NCI-H1694 treated with DMSO at 0.1 percent for 48 hours (cell line): ENCODE results near the gene SLC6A16.
"Not testable (repeated sequence)": the region's sequence is repeated elsewhere in the genome, so short reads cannot be mapped to it uniquely, and the experiment has no call there.

Experiments used
- DNase-seq: peaks from one replicate; lab custom pipeline; 2025; lab: John Stamatoyannopoulos, UW

Gene SLC6A16

DNA sequence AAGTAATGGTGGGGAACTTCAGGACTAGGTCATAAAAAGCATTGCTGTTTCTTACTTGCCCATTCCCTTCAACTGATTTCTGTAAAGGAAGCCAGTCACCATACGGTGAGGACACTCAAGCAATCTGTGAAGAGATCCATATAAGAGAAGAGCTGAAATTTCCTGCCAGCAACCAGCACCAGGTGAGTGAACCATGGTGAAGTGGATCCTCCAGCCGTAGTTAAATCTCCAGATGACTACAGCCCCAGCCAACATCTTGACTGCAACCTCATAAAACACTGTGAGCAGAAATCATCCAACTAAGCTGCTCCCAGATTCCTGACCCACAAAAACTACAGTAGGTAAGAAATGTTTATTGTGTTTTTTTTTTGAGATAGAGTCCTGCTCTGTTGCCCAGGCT, 3.8 kb upstream of the SLC6A16 start:
- no peak for DNase-seq

DNA sequence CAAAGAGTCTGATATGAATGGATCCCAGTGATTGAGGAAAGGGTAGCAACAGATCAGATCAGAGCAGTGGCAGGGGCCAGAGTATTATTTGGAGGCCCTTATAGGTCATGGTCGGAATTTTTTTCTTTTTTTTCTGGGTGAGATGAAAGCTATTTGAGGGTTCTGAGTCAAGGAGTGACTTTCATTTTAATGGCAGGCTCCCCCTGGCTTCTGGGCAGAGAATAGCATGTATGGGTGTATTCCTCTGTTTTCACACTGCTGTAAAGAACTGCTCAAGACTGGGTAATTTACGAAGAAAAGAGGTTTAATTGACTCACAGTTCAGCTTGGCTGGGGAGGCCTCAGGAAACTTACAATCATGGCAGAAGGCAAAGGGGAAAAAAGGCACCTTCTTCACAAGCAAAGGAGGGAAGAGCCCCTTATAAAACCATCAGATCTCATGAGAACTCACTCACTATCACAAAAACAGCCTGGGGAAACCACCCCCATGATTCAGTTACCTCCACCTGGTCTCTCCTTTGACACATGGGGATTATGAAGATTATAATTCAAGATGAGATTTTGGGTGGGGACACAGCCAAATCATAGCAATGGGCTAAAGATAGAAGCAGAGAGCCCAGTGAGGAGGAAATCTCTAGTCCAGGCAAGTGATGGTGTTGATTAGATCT, 3.0 kb upstream of the SLC6A16 start:
- DNase-seq, result peak; percentile 10

DNA sequence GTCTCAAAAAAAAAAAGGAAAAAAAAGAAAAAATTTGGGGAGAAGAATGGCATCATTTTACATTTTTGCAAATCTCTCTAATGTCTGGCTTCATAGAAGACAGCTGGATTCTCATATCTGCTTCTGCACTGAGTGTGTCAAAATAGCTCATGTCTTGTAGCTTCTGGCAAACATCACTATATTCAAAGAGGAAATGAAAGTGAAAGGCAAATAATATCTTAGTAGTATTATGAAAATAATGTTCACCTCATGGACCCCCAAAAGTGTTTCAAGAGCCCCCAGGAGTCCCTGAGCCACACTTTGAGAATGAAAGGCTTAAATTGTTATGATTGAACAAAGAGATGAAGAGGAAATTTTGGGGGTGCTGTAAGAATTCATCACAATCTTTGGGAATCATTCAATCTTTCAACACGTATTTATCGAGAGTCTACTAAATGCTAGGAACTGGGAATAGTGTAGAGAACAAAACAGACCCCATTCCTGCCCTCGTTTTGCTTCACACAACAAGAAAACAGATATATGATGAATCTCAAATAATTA, 1.2 kb upstream of the SLC6A16 start:
- DNase-seq, result no peak

DNA sequence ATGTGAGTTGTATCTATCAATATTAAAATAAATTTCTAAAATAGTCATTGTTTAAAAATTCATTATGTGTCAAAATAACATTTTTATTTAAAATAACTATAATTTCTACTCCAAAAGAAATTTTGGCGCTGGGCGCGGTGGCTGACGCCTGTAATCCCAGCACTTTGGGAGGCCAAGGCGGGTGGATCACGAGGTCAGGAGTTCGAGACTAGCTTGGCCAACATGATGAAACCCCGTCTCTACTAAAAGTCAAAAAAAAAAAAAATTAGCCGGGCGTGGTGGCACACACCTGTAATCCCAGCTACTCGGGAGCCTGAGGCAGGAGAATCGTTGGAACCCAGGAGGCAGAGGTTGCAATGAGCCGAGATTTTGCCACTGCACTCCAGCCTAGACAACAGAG, 765 bp upstream of the SLC6A16 start:
- DNase-seq, result not testable (repeated sequence)

DNA sequence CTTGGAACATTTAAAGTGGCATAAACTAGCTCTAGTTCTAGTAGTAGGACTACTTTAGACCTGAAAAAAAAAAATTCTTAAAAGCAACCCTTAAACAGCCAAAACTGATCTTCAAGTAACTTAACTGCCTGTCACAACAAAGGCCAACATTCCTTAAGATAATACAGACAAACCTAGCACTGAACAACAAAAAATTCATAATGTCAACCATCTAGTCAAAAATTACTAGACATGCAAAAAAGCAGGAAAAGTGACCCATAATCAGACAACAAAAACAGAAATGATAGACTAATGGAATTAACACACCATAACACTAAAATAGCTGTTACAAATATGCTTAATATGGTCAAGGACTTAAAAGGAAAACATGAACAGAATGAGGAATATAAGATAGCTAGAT, 6.7 kb downstream of the SLC6A16 start:
- no peak for DNase-seq

DNA sequence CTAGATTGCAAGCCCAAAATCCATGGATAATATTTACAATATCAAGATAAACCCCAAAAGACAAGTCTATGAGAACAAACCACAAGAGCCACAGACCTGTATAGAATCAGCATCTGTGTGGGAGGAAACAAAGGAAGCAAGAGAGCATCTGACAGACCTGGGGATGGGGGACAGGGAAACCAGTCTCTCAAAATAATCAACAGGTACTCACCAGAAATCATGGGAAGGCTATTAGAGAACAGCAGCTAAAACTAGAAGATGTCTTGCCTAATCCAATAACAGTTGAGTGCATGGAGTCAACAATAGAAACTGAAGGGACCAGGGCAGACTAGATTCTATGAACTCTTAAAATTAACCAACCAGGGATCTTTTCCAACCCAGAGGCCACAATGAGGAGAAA, 8.7 kb downstream of the SLC6A16 start:
- no peak for DNase-seq

DNA sequence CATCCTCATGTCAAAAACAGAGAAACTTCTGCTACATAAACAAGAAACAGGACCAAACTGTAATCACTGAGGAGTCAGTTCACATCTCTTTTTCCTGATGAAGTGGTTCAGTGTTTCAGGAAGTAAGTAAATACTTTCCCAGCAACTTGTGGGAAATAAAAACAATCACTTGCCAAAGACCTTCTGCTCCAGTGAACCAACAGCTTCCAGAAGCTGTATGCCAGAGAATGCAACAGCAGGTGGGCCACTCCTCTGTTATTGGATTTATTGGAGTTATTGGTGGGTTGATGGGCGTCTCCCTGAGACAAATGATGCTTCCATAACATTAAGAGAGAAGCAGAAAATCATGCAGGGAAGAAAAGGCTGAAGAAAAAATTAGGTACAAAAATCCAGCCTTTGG, 9.9 kb downstream of the SLC6A16 start:
- no peak for DNase-seq

DNA sequence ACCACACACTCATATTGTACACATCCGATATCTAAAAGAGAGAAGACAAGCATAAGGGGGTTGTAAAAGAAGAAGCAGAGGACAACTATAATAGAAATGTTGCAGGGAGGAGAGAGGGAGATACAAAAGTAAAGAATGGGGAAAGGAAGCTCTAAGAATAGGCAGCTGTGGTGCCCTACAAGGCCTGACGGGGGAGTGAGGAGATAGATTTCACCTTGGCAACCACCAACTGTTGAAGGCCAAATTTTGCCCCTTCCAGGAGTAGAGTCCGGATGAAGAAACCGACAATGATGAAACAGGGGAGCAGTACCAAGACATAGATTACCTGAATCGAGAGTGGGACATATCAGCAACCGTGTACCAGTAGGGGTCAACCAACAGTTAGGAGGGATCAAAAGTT, 15.9 kb downstream of the SLC6A16 start:
- DNase-seq, result no peak

DNA sequence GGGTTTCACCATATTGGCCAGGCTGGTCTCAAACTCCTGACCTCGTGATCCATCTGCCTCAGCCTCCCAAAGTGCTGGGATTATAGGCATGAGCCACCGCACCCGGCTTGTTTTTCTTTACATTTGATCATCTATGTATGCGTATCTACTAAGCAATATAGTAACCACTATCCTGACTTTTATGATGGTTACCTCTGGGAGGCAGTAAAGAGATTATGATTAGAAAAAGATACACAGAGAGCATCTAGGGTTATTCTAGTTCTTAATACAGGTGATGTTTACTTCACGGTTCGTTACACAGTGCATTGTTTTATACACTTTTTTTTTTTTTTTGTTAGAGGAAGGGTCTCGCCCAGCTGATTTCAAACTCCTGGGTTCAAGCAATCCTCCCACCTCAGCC, 18.3 kb downstream of the SLC6A16 start:
- peak; percentile 1 for DNase-seq

DNA sequence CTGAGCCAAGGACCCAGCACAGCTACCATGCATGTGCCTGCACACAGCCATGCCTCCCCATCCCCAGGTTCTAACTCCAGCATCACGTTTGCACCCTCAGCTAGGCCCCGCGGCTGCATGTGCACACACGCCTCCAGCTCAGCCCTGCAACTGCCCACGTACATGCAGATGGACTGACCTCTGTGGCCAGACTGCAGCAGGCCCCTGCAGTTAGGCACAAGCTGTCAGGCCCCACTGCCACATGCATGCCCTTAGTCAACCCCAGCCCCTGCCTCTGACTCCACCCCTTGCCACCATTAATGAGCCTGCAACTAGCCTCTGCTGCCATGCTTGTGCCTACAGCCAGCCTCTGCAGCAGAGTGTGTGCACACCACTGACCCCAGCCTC, 23.1 kb downstream of the SLC6A16 start:
- DNase-seq, result no peak

DNA sequence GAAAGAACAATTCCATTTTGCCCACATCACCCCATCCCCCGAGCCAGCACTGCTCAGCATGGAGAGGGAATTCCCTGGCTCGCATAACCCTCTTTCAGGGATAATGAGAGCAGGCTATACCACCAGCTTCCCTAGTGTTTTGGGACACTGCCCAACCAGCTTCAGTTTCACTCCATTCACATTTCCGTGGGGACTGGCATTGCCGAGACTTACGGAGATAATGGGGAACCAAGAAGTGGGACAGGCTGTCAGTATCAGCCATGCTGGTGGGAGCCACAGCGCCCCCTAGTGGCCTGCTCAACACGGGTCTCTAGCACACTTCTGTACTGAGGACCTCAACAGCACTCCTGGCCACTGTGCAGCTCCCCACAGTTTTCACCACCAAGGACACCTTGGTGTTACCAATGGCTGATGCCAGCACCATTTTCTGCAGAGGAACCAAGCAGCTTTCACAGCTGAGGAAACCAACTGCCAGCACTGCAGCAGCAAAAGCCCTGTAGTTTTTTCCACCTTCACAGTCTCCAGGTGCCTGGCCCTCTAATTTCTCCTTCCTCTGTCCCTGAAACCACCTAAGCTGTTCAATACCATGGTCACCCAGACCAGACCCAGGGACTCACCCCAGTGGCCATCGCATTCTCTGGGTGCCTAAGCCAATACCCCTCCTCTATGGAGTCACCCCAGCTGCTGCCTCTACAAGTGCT, 23.7 kb downstream of the SLC6A16 start:
- DNase-seq, result peak; percentile 81

DNA sequence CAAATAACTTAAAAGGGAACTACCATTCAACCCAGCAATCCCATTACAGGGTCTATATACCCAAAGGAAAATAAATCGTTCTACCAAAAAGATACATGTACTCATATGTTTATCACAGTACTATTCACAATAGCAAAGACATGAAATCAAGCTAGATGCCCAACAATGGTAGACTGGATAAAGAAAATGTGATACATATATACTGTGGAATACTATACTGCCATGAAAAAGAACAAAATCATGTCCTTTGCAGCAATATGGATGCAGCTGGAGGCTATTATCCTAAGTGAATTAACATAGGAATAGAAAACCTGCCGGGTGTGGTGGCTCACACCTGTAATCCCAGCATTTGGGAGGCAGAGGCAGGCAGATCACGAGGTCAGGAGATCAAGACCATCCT, 26.3 kb downstream of the SLC6A16 start:
- not testable (repeated sequence) for DNase-seq

DNA sequence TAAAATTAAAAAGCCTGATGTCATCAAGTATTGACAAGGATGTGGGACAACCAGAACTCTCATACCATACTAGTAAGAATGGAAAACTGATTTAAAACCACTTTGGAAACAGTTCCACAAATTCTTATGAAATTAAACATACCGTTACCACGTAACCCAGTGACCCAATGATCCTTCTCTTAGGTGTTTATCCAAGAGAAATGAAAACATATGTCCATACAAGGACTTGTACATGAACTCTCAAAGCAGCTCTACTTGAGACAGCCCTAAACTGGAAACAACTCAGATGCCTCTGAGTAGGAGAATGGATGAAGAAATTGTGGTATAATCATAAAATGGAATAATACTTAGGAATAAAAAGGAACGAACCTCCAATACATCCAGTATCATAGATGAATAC, 27.6 kb downstream of the SLC6A16 start:
- DNase-seq, result no peak

DNA sequence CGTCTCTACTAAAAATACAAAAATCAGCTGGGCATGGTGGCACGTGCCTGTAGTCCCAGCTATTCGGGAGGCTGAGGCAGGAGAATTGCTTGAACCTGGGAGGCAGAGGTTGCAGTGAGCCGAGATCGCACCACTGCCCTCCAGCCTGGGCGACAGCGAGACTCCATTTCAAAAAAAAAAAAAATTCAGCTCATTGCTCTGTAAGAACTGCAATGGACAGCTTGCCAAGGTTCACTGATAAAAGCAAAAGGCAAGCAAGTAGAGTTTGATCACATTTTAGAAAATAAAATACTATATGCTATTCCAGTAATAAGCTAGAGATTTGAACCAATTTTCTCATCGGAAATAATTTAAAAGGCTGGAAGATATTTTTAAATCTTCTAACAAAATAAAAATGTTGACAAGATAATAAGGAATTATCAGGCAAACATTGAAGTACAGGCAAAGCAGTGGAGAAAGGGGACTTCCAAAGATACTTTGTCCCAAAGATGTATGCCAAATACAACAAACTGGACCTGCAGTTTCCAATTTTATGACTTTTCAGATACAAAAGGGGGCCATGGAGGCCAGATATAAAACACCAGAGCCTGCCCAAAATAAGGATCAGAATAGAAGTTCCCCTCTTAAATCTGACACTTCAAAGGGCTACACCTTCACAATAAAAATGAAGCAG, 29.6 kb downstream of the SLC6A16 start:
- no peak for DNase-seq

DNA sequence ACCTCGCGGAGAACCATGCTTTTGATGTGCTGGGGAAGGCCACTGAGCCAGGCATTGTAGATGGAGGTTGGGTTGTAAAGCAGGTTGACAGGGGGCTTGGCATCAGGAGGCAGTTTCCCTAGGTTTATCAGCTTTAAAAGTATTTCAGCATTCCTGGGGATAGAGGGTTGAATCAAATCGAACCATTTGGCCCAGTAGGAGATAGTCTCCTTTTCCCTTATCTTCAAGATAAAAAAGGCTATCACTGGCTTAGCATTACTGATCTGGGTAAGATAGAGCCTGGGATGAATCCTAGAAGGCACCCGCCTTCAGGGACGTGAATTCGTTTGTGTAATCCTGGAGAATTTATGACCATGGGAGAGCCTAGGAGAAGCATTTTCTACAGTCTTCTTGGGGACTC, 30.6 kb downstream of the SLC6A16 start:
- DNase-seq, result no peak

DNA sequence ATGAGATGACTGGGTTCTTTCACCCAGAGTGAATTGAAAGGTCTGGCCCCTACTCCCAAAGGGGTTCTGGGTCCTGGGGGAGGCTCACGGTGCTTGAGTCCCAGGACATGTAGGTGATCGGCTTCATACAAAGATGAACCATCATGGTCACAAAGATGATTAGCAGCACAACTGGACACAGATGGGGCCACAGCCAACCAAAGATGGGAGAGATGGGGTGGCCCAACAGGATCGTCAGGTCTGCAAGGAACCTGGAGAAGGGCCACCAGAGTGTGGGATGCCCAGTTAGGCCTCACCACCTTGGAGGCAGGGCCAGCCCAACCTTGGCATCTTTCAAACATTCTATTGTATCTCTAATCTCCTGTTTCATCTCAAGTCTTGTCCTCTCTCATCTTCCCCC, 34.5 kb downstream of the SLC6A16 start:
- DNase-seq, result no peak

DNA sequence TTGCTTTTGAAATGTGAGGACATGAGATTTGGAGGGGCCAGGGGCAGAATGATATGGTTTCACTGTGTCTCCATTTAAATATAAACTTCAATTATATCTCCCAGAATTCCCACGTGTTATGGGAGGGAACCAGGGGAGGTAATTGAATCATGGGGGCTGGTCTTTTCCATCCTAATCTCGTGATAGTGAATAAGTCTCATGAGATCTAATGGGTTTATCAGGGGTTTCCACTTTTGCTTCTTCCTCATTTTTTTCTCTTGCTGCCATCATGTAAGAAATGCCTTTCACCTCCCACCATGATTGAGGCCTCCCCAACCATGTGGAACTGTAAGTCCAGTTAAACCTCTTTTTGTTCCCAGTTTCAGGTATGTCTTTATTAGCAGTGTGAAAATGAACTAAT, 35.7 kb downstream of the SLC6A16 start:
- not testable (repeated sequence) for DNase-seq

DNA sequence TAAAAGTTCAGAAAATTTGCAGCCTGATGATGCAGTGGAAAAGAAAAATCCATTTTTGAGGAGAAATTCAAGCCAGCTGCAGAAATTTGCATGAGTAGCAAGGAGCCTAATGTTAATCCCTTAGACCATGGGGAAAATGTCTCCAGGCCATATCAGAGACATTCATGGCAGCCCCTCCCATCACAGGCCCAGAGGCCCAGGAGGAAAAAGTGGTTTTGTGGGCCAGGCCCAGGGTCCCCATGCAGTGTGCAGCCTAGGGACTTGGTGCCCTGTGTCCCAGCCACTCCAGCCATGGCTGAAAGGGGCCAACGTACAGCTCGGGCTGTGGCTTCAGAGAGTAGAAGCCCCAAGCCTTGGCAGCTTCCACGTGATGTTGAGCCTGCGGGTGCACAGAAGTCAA, 36.8 kb downstream of the SLC6A16 start:
- not testable (repeated sequence) for DNase-seq

DNA sequence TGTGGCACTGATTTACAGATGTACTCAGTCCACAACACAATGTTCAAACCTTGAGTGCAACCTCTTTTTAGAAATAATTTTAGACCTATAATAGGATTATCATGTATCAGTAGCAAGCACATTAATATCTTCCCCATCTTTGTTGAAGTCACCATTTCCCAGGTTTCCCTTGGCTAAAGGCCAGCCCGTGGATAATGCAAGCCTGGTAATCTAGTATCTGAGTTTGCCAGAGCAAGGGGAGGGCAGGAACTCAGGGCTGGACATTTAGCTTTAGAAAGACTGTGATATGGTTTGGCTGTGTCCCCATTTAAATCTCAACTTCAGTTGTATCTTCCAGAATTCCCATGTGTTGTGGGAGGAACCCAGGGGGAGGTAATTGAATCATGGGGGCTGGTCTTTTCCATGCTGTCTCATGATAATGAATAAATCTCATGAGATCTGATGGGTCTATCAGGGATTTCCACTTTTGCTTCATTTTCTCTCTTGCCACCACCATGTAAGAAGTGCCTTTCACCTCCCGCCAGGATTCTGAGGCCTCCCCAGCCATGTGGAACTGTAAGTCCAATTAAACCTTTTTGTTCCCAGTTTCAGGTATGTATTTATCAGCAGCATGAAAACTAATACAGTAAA, 37.7 kb downstream of the SLC6A16 start:
- no peak for DNase-seq

DNA sequence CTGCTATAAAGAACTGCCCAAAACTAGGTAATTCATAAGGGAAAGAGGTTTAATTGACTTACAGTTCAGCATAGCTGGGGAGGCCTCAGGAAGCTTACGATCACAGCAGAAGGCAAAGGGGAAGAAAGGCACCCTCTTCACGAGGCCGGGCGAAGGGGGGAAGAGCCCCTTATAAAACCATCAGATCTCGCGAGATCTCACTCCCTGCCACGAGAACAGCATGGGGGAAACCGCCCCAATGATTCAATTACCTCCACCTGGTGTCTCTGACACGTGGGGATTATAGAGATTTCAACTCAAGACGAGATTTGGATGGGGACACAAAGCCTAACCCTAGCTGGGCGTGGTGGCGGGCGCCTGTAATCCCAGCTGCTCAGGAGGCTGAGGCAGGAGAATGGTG, 42.8 kb downstream of the SLC6A16 start:
- DNase-seq, result no peak

DNA sequence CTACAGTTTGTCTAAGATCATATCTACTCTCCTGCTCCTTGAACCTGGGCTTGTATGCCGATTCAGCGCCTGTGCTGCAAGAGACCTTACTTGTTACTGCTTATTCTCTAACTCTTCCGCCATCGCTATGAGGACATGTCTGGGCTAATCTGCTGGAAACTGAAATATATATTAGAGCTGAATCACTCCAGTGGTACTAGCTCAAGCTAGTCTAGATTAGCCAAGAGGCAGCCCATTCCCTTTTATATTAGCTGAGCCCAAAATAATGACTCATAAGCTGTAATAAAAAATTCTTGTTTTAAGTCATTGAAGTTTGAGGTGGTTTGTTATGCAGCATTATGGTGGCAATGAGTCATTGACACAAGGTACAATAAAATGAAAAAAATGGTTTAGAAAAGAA, 52.8 kb downstream of the SLC6A16 start:
- DNase-seq, result no peak

DNA sequence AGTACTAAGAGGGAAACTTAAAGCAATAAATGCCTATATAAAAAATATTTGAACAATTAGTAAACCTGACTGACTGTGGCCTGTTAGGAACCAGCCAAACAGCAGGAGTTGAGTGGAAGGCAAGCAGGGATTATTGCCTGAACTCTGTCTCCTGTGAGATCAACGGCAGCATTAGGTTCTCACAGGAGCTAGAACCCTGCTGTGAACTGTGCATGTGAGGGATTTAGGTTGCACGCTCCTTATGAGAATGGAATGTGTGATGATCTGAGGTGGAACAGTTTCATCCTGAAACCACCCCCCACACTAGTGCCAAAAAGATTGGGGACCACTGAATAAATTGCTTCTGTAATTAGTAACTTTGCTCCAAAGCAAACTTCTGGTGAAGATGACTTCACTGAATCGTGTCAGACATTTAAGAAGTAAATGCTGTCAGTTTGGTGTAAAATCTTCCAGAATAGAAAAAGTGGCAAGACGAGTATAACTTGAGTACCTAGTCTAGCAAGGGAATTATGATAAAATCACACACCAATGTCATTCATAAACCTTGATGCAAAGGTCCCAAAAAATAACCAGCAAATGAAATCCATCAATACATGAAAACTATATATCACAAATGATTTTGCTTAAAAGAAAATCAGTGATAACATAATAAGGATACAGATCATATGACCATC, 53.8 kb downstream of the SLC6A16 start:
- no peak for DNase-seq
